Measurements from ENCODE around the gene FAM149B1. TPM values are rescaled to one million over a fixed set of nuclear protein-coding genes. Genes with fewer than 3 reads are reported as not detected.
A peak's percentile ranks its signal among the peaks of the same experiment; 100 is the strongest.

FAM149B1 gene
- total and polyA plus RNA-seq, 10 donors, result 11.9 to 24.5 (median 15.2) TPM

DNA sequence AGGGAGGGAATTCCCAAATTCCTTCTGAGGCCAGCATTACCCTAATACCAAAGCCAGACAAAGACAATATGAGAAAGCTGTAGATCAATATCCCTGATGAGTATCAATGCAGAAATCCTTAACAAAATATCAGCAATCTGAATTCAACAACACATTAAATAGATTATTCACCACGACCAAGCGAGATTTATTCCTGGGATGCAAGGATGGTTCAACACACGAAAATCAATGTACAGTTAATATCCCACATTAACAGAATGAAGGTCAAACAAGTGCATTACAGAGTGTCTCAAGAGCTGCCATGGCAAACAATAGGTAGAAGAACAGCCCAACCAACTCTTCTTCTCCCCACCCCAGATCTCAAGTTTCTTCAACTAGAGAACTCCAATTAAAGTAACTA lies 6.3 kb upstream of the FAM149B1 start:
- Histone ChIP-seq H3K27ac (no peak overlapping the region), H3K4me1 (peaks cover 32 to 75% (median 59%) of the 10 kb centered on the region in 6 donors), H3K36me3 (peaks cover 3 to 87% (median 32%) of the 10 kb centered on the region in 6 donors), H3K4me3 (no peak overlapping the region), H3K9me3 (no peaks in the 10 kb centered on the region), H3K27me3 (replicated peaks in 1 of 7) (no peaks in the 10 kb centered on the region)
- TF ChIP-seq POLR2A (IDR thresholded peaks at IDR 0.05), result no peak
- no peak for DNase-seq
- WGBS, 5 donors, result 92 to 97% (median 94%) methylated on average over 3 of the region's 3 CpGs
- intact Hi-C loops (cut with DNase I; ENCODE audit: low total_unique reads), result no loop called here

DNA sequence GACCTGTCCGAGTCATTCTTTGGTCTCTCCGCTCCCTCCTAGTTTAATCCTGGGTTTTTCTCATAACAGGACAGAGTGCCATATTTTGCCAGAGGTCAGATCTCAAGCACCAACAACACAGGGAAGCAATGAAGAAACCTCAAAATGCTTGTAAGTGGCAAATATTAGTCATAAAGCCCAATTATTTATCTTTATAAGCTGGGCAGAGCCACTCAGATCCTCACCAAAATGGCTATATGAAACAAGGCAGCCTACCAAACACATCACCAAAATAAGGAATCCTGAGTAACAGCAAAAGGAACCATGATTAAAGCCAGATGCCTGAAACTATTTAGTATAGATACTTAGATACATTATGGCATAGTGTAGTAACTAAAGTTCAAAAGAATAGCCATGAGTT lies 4.8 kb upstream of the FAM149B1 start:
- TF ChIP-seq, protein P1, sequence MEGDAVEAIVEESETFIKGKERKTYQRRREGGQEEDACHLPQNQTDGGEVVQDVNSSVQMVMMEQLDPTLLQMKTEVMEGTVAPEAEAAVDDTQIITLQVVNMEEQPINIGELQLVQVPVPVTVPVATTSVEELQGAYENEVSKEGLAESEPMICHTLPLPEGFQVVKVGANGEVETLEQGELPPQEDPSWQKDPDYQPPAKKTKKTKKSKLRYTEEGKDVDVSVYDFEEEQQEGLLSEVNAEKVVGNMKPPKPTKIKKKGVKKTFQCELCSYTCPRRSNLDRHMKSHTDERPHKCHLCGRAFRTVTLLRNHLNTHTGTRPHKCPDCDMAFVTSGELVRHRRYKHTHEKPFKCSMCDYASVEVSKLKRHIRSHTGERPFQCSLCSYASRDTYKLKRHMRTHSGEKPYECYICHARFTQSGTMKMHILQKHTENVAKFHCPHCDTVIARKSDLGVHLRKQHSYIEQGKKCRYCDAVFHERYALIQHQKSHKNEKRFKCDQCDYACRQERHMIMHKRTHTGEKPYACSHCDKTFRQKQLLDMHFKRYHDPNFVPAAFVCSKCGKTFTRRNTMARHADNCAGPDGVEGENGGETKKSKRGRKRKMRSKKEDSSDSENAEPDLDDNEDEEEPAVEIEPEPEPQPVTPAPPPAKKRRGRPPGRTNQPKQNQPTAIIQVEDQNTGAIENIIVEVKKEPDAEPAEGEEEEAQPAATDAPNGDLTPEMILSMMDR (IDR thresholded peaks at IDR 0.05 in 8 of 11, conservative IDR thresholded peaks at IDR 0.05 in 3 of 11), result no peak
- TF ChIP-seq POLR2A (IDR thresholded peaks at IDR 0.05) (no peak), POLR2AphosphoS5 (IDR thresholded peaks at IDR 0.05) (no peak)
- intact Hi-C loops (cut with DNase I; ENCODE audit: low total_unique reads), result no loop called here
- Histone ChIP-seq H3K4me1 (peaks cover 37 to 83% (median 68%) of the 10 kb centered on the region in 6 donors), H3K27ac (no peak overlapping the region), H3K36me3 (peaks cover 0 to 73% (median 19%) of the 10 kb centered on the region in 6 donors), H3K27me3 (replicated peaks in 1 of 7) (no peaks in the 10 kb centered on the region), H3K9me3 (no peaks in the 10 kb centered on the region), H3K4me3 (no peak overlapping the region)
- DNase-seq, result no peak
- WGBS, 5 donors, result 87 to 100% (median 96%) methylated on average over 2 of the region's 2 CpGs

DNA sequence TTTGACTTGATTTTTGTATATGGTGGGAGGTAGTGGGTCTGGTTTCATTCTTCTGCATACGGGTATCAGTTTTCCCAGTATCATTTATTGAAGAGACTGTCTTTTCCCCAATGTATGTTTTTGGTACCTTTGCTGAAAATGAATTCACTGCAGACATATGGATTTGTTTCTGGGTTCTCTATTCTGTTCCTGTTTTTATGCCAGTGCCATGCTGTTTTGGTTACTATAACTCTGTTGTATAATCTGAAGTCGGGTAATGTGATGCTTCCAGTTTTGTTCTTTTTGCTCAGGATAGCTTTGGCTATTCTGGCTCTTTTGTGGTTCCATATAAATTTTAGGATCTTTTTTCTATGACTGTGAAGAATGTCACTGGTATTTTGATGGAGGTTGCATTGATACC lies 947 bp upstream of the FAM149B1 start:
- no peaks in the 10 kb centered on the region for H3K27me3 ChIP-seq (replicated peaks in 1 of 7)
- DNase-seq, result no peak
- H3K9me3 ChIP-seq, result no peaks in the 10 kb centered on the region
- peak overlapping the region in 6 of 8 donors; percentile 94 to 97 (median 96) for H3K27ac ChIP-seq
- peak overlapping the region; percentile 66 to 93 (median 84) for H3K4me3 ChIP-seq
- H3K4me1 ChIP-seq, result peaks cover 41 to 78% (median 66%) of the 10 kb centered on the region in 6 donors
- intact Hi-C loops (cut with DNase I; ENCODE audit: low total_unique reads), result no loop called here
- peaks cover 0 to 38% (median 11%) of the 10 kb centered on the region in 6 donors for H3K36me3 ChIP-seq
- TF ChIP-seq POLR2A (IDR thresholded peaks at IDR 0.05) (no peak), POLR2AphosphoS5 (IDR thresholded peaks at IDR 0.05) (no peak)
- TF ChIP-seq, protein P1 (IDR thresholded peaks at IDR 0.05 in 8 of 11, conservative IDR thresholded peaks at IDR 0.05 in 3 of 11), result no peak
- 71 to 89% (median 84%) methylated on average over 2 of the region's 2 CpGs for WGBS, 5 donors

DNA sequence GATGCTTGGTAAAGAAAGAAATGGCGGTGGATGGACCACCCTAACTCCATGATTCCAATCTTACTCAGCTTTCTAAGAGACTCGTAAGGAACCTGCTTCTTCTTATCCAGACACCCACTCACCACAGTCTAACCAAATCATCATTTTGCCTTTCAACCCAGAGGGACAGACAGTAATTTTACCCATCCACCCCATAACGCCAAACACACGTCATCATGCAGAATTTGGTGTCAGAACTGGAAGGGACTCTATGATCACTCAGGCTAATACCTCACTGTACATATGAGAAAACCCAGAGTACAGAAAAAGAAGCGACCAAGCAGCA lies 499 bp upstream of the FAM149B1 start:
- H3K27me3 ChIP-seq (replicated peaks in 1 of 7), result no peaks in the 10 kb centered on the region
- H3K9me3 ChIP-seq, result no peaks in the 10 kb centered on the region
- peaks cover 39 to 73% (median 62%) of the 10 kb centered on the region in 6 donors for H3K4me1 ChIP-seq
- peaks cover 0 to 34% (median 9%) of the 10 kb centered on the region in 6 donors for H3K36me3 ChIP-seq
- peak overlapping the region; percentile 93 to 97 (median 96) for H3K27ac ChIP-seq
- WGBS, 5 donors, result 4 to 12% (median 9%) methylated on average over 5 of the region's 5 CpGs
- peak overlapping the region; percentile 66 to 93 (median 84) for H3K4me3 ChIP-seq
- intact Hi-C loops (cut with DNase I; ENCODE audit: low total_unique reads), result no loop called here
- no peak for DNase-seq
- TF ChIP-seq POLR2AphosphoS5 (IDR thresholded peaks at IDR 0.05) (no peak), POLR2A (IDR thresholded peaks at IDR 0.05) (no peak)
- TF ChIP-seq, protein P1 (IDR thresholded peaks at IDR 0.05 in 8 of 11, conservative IDR thresholded peaks at IDR 0.05 in 3 of 11), result no peak

DNA sequence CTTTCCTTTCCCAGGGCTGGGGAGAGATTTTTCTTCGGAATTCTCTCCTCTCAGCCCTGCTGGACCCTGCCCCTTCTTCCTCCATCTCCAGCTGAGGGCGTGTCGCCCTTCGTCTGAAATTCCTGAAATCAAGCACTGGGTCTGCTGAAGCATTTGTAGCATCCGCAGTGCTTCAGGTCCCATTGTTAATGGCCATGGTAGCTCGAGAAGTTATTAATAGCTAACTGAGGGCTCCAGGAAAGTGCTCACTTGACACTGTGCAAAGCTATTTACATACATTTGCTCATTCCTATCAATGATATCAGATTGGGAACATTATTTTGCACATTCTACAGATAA lies 515 bp downstream of the FAM149B1 start:
- TF ChIP-seq POLR2AphosphoS5 (IDR thresholded peaks at IDR 0.05) (no peak), POLR2A (IDR thresholded peaks at IDR 0.05) (no peak)
- TF ChIP-seq, protein P1 (IDR thresholded peaks at IDR 0.05 in 8 of 11, conservative IDR thresholded peaks at IDR 0.05 in 3 of 11), result no peak
- H3K36me3 ChIP-seq, result peaks cover 0 to 24% (median 3%) of the 10 kb centered on the region in 6 donors
- peaks cover 33 to 63% (median 52%) of the 10 kb centered on the region in 6 donors for H3K4me1 ChIP-seq
- no peaks in the 10 kb centered on the region for H3K9me3 ChIP-seq
- intact Hi-C loops (cut with DNase I; ENCODE audit: low total_unique reads), result no loop called here
- WGBS, 5 donors, result 0 to 2% (median 1%) methylated on average over 6 of the region's 6 CpGs
- peak overlapping the region; percentile 93 to 97 (median 96) for H3K27ac ChIP-seq
- DNase-seq, result no peak
- peak overlapping the region; percentile 66 to 93 (median 84) for H3K4me3 ChIP-seq
- no peaks in the 10 kb centered on the region for H3K27me3 ChIP-seq (replicated peaks in 1 of 7)

All from spleen (tissue), 11 donors.